Germinal center (tissue), 1 donor: ENCODE measurements around the gene GUCY1A1.

Experiments
- DNase-seq: peaks from one replicate; pipeline ENCODE4 v3.0.0; 2012; ENCODE audit warnings: mixed read lengths, low spot score

Gene GUCY1A1

DNA sequence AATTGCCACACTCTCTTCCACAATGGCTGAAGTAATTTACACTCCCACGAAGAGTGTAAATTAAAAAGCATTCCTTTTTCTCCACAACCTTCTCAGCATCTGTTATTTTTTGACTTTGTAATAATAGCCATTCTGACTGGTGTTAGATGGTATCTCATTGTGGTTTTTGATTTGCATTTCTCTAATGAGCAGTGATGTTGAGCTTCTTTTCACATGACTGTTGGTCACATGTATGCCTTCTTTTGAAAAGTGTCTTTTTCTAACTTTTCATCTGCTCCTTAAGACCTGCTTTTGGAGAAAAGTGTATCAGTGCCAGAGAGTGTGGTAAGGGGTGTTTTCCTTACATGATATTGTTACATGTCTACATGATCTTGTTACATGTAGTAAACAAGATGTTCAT is 25.7 kb downstream of the GUCY1A1 start:
- no peak for DNase-seq

DNA sequence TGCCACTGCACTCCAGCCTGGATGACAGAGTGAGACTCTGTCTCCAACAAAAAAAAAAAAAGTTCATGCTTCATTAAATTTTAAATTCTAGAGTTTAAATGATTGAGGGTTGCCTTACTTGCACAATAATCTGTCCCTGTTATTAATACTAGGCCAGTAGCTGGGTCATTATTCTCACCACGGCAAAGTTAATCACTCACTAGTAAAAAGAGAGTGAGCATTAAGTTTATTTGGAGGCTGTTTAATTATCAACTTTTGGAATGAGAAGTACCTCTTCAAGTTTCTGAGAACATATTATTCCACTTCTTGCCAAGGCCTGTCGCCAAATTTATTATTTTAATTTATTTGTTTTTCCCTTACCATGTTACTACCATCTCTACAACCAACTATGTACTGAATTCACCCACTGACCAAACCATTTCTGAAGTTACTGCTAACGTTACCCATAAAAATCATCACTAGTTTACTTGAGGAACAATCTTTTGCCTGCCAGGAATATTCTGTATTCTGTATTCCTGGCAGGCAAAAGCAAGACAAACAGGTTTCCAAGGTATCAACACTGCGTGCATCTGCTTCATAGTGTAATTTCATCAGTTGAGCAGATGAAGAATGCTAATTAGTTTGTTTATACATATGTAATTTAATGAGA is 26.5 kb downstream of the GUCY1A1 start:
- DNase-seq, result no peak

DNA sequence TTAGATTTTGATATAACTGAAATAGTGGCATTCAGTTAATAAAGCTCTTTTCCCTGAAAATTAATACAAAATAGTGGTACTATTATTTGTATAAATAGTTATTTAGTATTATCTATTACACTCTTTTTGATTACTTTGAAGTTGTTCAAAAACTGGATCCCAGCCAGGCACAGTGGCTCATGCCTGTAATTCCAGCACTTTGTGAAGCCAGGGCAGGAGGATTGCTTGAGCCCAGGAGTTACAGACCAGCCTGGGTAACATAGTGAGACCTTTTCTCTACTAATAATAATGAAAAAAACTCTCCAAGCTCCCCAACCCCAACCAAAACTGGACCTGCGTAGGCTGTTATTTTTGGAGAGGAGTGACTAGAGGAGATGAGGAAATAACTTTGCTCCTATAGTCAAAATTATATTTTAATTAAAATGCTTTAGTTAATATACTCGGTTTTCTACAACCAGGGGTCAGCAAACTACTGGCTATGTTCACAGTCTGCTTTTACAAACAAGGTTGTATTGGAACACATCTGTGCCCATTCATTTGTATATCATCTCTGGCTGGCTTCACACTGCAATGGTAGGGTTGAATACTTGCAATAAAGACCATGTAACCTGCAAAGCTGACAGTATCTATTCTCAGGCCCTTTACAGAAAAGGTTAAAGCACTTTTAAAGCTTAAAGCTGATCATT is 27.6 kb downstream of the GUCY1A1 start:
- no peak for DNase-seq

DNA sequence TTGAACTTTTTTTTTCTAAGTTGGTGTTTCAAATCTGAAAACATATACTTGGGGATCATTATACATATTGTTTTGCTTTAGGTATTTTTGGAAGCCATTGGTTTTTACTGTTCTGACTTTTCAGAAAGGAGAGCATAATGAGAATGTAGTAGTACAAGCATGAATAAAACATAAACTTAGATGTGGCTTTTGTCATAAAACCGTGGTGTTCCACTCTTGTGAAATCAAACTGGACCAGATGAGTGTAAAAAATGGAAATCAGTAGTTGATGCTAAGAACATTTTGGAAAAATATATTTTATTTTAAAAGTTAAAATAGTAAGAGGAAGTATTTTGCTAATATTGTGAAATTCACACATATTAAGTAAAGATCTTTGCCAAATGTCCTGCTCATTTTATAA is 29.6 kb downstream of the GUCY1A1 start:
- DNase-seq, result no peak

DNA sequence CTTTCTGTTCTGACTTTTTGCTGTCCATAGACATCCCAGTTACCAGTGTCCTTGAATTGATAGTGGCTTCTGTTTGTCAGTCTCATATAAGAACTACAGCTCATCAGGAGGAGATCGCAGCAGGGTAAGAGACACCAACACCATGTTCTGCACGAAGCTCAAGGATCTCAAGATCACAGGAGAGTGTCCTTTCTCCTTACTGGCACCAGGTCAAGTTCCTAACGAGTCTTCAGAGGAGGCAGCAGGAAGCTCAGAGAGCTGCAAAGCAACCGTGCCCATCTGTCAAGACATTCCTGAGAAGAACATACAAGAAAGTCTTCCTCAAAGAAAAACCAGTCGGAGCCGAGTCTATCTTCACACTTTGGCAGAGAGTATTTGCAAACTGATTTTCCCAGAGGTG is 30.1 kb downstream of the GUCY1A1 start:
- DNase-seq, result no peak

DNA sequence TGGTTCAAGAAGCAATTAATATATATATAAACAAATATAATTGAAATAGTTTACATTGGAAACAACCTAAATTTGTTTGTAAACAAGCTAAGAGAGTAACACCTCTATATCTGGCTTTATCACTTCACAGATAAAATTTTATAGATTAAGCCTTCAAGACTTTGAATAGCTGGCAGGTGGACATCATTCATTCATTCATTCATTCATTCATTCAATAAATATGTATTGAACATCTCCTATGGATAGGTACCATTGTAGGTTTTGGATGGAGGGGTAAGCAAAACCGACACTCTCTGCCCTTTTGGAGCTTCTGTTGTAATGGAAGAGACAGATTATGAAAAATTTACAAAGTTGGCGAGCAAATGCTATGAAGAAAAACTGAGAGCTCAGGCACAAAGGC is 35.2 kb downstream of the GUCY1A1 start:
- DNase-seq, result no peak

DNA sequence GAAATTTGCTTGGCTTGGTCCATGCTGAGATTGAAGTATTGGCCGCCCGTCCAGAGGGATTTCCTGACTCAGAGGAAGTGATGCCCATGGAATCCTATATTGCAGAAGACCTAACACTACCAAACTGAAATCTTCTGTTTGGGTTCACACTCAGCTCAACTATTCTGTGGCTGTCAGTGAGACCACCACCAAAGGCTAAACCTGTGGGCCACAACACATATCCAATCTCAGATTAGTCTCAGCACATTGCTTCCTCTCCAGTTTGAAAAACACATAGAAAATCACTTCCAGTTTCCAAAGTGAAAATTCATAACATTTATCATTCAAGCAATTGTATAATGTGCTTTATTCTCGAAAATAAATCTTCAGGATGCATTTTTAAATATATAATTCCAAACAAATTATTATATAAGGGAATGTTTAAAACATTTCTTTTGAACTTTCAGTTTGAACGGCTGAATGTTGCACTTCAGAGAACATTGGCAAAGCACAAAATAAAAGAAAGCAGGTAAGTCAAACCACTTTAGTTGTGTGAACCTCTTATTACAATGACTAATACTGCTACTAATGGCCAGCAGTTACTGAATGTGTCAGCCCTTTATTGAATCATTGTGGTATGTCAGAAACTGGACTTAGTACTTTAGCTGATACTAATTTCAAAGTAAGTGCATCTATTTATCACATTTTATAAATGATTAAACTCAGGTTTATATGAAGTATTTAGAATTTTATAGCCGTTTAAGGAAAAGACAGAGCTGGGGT is 37.0 kb downstream of the GUCY1A1 start:
- no peak for DNase-seq

DNA sequence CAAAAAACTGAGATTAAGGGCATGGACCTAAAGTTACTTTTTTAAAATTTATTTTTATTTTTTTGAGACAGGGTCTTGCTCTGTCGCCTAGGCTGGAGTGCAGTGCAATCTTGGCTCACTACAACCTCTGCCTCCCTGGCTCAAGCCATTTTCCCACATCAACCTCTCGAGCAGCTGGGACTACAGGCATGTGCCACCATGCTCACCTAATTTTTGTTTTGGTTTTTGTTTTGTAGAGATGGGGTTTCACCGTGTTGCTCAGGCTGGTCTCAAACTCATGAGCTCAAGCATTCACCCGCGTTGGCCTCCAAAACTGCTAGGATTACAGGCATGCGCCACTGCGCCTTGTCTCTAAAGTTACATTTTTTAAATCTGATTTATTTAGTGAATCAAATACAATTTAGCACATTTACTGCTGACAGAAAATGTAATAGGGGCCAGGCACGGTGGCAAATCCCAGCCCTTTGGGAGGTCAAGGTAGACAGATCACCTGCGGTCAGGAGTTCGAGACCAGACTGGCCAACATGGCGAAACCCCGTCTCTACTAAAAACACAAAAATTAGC is 38.3 kb downstream of the GUCY1A1 start:
- no peak for DNase-seq

DNA sequence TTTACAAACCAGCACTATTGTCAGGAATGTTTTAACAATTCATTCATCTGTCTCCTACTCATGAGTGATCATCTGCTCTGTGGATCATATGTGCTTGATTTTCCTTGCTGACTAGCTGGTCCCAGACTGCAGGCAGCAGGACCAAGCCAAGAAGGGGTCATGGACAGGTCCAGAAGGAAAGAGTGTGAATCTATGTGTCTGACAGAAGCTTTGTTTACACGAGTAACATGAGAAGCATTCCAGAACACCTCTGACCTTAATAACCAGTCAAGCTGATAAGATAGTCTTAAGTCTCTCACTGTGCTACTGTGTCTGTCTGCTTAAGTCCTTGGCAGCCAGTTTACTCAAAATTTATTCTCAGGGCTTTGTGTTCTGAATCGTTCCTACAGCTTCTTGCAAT is 39.0 kb downstream of the GUCY1A1 start:
- no peak for DNase-seq

DNA sequence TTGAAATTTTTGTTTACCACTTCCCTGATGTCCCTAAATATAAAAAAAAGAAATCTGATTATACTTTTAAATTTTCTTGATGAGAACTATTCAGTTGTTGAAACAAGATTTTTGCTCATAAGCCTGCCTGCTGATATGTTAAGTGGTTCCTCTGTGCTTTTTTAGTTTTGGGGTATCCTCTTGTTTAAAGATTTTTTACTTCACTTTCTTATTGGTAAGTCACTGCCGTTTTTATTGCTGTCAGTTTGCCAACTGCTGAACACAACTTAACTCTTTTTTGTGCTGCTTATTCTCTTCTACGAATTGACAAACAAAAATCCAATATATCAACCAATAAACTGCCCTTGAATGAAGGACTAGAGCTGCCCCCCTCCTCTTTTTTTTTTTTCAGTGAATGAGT is 39.5 kb downstream of the GUCY1A1 start:
- no peak for DNase-seq

DNA sequence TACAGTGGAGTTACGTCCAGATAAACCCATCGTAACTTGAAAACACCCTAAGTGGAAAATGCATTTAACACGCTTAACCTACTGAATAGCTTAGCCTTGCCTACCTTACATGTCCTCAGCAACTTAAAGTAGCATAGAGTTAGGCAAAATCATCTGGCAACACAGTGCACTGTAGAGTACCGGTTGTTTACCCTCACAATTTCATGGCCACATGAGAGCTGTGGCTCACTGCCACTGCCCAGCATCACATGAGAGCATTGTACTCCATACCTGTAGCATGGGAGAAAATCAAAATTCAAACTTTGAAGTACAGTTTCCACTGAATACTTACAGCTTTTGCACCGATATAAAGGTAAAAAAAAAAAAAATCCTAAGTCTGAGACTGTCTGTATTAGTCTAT is 40.6 kb downstream of the GUCY1A1 start:
- DNase-seq, result no peak

DNA sequence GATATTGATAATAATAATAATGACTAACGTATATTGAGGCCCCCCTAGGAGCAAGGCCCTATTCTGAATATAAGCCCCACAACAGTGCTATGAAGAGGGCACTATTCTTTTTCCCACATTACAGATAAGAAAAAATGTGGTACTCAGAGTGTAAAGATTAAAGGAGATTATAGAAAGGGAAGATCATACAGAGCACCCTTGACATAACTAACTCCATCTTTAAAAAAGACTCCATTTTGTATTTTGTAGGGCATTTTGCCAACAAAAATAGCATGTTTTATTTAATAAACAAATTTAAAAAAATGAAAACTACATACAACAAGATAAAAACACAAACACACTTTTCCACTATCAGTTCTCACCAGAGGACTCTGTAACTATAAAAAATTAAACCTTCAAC is 42.1 kb downstream of the GUCY1A1 start:
- no peak for DNase-seq

DNA sequence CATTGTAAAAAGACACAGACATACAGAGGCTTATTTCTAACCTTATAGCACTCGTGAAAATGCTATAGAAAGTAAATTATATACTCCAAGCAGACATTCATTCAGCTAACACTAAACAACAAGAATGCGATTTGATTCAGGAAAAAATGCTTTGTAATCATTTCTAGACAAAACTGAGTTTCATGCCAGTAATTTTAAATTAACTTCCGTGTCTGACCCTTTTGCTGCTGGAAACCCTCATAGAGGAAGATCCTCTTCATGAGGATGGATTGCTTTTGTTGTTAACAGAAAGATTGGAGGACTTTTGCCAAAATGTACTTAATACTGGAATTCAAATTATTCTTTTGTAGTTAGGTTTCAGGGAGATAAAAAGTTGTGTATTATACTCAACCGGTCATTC is 43.3 kb downstream of the GUCY1A1 start:
- no peak for DNase-seq

DNA sequence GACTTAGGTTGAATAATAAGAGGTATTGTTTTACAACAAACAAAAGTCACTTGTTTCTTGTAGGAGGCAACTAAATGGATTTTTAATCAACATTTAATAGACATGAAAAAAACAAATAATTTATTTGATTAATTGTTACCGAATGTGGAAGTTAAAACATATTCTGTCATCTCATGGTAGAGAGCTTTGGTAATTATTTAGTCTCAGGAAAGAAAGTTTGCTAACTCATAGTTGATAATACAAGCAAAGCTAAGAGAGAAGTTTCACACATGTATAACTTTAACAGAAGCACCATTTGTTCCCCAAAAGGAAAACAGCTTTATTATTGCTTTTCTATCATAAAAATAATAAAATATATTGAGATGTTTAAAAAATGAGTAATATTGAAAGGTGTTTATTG is 44.9 kb downstream of the GUCY1A1 start:
- no peak for DNase-seq

DNA sequence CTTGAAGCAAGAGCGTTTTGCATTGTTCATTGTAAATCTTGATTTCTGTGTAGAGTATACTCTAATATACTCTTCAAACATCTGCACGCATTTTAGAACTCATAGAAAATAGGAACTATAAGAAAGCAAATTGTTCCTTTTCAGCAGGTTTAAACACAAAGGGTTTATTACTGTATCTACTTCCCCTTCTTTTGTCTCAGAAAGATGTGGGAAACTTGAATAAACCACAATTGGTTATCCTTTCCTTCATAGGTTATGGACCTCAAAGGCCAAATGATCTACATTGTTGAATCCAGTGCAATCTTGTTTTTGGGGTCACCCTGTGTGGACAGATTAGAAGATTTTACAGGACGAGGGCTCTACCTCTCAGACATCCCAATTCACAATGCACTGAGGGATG is 46.2 kb downstream of the GUCY1A1 start:
- DNase-seq, result no peak

DNA sequence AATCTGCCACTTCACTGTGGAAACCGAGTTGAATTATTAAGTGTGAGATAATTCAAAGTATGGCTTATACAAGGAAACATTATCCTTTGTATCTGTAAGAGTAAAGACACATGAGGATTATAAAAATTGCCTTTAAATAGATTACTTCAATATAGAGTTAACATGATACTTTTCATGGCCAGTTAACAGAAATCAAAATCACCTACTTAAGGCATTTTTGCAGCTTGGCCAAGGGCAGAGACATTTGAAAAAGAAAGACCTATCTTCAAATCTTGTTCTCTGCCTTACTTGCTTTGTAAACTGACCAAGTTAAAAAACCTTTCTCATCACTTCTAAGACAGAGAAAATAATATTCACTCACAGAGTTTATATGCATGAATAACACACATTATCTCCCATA is 47.3 kb downstream of the GUCY1A1 start:
- no peak for DNase-seq

DNA sequence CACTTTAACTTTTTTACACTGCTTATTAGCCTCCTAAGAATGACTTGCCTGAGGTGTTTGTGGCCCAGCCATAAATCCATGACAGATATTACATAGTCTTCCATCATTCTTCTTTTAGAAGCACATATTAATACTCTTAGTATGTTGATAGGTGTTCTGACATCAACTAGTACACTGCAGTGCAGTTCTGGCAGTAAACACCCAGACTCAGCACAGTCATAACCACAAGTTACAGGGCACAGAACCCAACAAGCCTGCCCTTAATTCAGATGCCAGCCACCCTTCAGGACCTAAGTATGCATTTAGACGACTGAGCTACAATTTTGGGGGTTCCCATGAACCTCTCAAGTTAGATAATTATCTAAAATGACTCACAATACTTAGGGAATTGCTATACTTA is 55.7 kb downstream of the GUCY1A1 start:
- DNase-seq, result no peak

DNA sequence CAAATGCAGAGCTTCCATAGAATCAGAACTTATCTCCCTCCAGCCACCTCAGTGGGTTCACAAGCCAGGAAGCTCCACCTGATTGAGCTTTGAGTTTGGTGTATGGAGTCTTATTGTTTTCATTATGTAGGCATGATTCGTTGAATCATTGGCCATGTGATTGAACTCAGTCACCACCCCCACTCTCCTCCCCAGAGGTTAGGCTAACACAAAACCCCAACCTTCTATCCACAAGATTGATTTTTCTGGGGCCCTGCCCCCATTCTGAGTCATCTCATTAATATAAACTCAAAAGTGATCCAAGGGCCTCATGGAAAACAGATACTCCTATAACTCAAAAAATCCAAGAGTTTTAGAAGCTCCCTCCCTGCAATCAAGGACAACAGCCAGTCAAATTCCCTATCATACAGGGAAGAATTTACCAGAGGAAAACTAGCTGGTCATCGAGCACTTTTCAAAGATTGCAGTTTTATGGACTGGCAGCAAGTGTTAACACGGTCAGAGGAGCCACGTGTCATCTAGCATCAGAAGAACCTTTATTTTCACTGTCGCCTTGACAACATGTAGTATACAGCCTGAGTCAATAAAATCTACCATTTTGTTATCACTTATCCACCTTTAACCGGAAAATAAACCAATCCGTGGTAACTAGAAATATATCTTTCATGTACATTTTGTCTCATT is 56.3 kb downstream of the GUCY1A1 start:
- no peak for DNase-seq

DNA sequence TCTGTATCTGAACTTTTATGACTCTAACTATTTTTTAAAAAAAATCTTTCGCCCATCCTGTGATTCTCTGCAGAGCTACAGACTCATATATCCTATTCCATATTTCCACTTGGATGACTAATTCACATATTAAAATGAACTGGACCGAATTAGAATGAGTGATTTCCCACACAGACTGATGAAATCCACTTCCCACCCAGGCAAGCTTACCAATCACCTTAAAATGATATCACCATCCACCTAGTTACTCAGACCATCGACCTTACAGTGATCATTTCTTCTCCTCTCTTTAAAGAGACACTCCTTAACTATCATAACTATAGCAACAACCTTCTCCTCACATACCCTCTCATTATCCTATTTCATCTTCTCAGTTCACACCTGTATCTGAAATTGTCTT is 58.1 kb downstream of the GUCY1A1 start:
- DNase-seq, result no peak

DNA sequence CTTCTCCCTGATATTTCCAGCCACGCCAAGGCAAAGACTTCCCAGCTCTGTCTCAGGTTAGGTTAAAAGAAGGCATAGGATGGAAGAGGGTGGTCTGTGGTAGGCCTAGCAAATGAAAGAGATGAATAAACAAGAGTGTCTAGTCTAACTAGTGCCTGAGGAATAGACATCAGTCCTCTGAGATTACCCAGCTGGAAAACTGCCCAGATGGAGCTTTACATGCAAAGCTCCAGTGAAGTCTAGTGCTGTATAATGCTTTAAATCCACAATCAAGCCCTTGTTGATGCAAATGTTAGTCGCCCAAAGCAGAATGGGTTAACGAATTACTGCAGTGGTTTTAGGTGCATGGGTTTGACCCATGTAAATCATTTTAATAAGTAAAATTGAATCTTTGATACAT is 67.4 kb downstream of the GUCY1A1 start:
- DNase-seq, result no peak

DNA sequence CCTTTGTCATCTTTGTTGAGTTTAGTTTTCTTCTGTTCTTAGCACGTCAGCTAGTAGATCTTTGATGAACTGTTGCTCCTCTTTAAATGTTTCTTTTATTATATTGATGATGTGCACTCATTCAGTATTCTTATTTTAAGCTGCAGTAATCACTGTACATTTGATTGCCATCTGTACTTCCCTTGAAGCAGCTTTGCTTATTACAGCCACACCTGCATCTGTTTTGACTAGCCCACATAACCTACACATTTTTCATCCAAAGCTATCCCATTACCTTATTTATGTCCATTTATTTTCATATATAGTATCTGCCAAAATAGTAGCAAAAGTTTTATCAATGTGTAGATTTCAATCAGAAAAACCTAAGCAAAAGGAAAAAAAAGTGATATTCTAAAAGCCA is 68.3 kb downstream of the GUCY1A1 start:
- DNase-seq, result no peak

DNA sequence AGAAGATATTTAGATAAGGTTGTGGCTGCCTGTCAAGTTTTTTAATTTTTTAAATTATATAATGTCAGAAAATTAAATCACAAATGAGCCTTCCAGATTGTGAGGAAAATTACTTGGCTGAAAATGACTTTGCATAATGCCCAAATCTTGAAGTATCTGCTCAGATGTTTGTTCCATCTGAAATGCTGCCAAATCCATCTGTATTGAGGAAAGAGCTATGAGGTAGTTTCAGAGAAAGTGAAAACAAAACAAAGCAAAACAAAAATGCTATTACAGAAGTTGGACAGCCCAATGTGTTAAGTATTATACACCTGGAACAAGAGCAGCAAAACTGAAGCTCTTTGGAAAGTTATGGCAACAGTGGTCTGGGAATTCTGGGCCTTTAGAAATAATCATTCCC is 68.8 kb downstream of the GUCY1A1 start:
- DNase-seq, result no peak

DNA sequence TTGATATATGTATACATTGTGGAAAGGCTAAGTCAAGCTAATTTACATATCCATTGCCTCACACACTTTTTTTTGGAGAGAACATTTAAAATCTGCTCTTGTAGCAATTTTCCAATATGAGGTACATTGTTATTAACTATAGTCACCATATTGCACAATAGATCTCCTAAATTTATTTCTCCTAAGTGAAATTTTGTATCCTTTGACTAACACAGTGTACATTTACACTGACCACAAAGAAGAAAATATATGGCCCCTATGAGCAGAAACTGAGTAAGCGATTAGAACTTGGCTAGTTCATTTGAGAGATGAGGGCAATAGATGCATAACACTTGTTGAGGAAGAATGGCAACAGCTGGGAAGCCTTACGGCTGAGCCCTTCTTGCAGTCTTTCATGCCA is 71.9 kb downstream of the GUCY1A1 start:
- DNase-seq, result no peak
